ENCODE measurements around the gene CAMK1D.
"Not testable (repeated sequence)": the region's sequence is repeated elsewhere in the genome, so short reads cannot be mapped to it uniquely, and the experiment has no call there.

Gene CAMK1D

GRCh38 chr10:12348870-12349628 lies at the start of gene CAMK1D:
Gene CAMK1D, plus strand, starts transcription at chr10:12349547.
- peak within 1 kb of the TSS; percentile 88 for H3K27ac ChIP-seq (ENCODE audit: low read depth, low read length)

GRCh38 chr10:12301036-12301435 lies 48.3 kb upstream of the CAMK1D start:
- not testable (repeated sequence) for H3K36me3 ChIP-seq (ENCODE audit: control insufficient read depth, low read length); H3K9me3 ChIP-seq (ENCODE audit: control insufficient read depth, insufficient read depth, low read length); H4K20me1 ChIP-seq (ENCODE audit: control insufficient read depth, insufficient read depth, low read depth, low read length); H3K27ac ChIP-seq (ENCODE audit: low read depth, low read length); H3K79me2 ChIP-seq (ENCODE audit: control insufficient read depth, low read length); H3F3A ChIP-seq (ENCODE audit: control insufficient read depth, insufficient read depth); H3K9me2 ChIP-seq (replicated peaks; ENCODE audit: control insufficient read depth, low read length); H3K27me3 ChIP-seq (ENCODE audit: control insufficient read depth, low read length); H3K4me2 ChIP-seq (ENCODE audit: low read length); H3K4me3 ChIP-seq (ENCODE audit: low read length); H3K4me1 ChIP-seq (ENCODE audit: control insufficient read depth, low read length)

More at GRCh38 chr10:12348870-12349628, at the start of gene CAMK1D:
- Histone ChIP-seq H3F3A (ENCODE audit: control insufficient read depth, insufficient read depth) (peaks cover 32% of the 10 kb centered on the region), H3K9me3 (ENCODE audit: control insufficient read depth, insufficient read depth, low read length) (no peaks in the 10 kb centered on the region), H3K4me2 (ENCODE audit: low read length) (peak within 1 kb of the TSS; percentile 98), H3K9me2 (replicated peaks; ENCODE audit: control insufficient read depth, low read length) (no peaks in the 10 kb centered on the region), H3K36me3 (ENCODE audit: control insufficient read depth, low read length) (peaks cover 29% of the 10 kb centered on the region), H3K27me3 (ENCODE audit: control insufficient read depth, low read length) (no peaks in the 10 kb centered on the region), H4K20me1 (ENCODE audit: control insufficient read depth, insufficient read depth, low read depth, low read length) (peaks cover 13% of the 10 kb centered on the region; the same call in 1 of the 2 replicates), H3K79me2 (ENCODE audit: control insufficient read depth, low read length) (peaks cover 47% of the 10 kb centered on the region), H3K4me1 (ENCODE audit: control insufficient read depth, low read length) (peaks cover 78% of the 10 kb centered on the region), H3K4me3 (ENCODE audit: low read length) (peak within 1 kb of the TSS; percentile 98)
- TF ChIP-seq, protein P1, sequence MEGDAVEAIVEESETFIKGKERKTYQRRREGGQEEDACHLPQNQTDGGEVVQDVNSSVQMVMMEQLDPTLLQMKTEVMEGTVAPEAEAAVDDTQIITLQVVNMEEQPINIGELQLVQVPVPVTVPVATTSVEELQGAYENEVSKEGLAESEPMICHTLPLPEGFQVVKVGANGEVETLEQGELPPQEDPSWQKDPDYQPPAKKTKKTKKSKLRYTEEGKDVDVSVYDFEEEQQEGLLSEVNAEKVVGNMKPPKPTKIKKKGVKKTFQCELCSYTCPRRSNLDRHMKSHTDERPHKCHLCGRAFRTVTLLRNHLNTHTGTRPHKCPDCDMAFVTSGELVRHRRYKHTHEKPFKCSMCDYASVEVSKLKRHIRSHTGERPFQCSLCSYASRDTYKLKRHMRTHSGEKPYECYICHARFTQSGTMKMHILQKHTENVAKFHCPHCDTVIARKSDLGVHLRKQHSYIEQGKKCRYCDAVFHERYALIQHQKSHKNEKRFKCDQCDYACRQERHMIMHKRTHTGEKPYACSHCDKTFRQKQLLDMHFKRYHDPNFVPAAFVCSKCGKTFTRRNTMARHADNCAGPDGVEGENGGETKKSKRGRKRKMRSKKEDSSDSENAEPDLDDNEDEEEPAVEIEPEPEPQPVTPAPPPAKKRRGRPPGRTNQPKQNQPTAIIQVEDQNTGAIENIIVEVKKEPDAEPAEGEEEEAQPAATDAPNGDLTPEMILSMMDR (IDR thresholded peaks at IDR 0.05; ENCODE audit: low read depth, low read length, poor library complexity, severe bottlenecking) = peak; percentile 47
- no peak for TF ChIP-seq EZH2phosphoT487 (IDR thresholded peaks at IDR 0.05; ENCODE audit: borderline replicate concordance, low read length)

- TF ChIP-seq, protein P1 (IDR thresholded peaks at IDR 0.05; ENCODE audit: low read depth, low read length, poor library complexity, severe bottlenecking) = no peak
- no peak for TF ChIP-seq EZH2phosphoT487 (IDR thresholded peaks at IDR 0.05; ENCODE audit: borderline replicate concordance, low read length)
- no peaks in the 10 kb centered on the region for H3K79me2 ChIP-seq (ENCODE audit: control insufficient read depth, low read length)
- peaks cover 3% of the 10 kb centered on the region; the same call in 1 of the 2 replicates for H3K4me1 ChIP-seq (ENCODE audit: control insufficient read depth, low read length)
- H3K4me3 ChIP-seq (ENCODE audit: low read length) = no peak overlapping the region
- no peaks in the 10 kb centered on the region for H3K9me2 ChIP-seq (replicated peaks; ENCODE audit: control insufficient read depth, low read length)
- H3F3A ChIP-seq (ENCODE audit: control insufficient read depth, insufficient read depth) = no peaks in the 10 kb centered on the region
- no peak overlapping the region for H3K4me2 ChIP-seq (ENCODE audit: low read length)
- H4K20me1 ChIP-seq (ENCODE audit: control insufficient read depth, insufficient read depth, low read depth, low read length) = no peaks in the 10 kb centered on the region
- H3K27me3 ChIP-seq (ENCODE audit: control insufficient read depth, low read length) = 0 out of 2 replicates have a peak, but pooled peaks cover 2% of the 10 kb centered on the region
- H3K27ac ChIP-seq (ENCODE audit: low read depth, low read length) = no peak overlapping the region
- no peaks in the 10 kb centered on the region; the same call in 1 of the 2 replicates for H3K9me3 ChIP-seq (ENCODE audit: control insufficient read depth, insufficient read depth, low read length)
- no peaks in the 10 kb centered on the region for H3K36me3 ChIP-seq (ENCODE audit: control insufficient read depth, low read length)
Measured at GRCh38 chr10:12308057-12308456, 41.3 kb upstream of the CAMK1D start.

GRCh38 chr10:12308736-12309375 lies 40.5 kb upstream of the CAMK1D start:
- TF ChIP-seq, protein P1 (IDR thresholded peaks at IDR 0.05; ENCODE audit: low read depth, low read length, poor library complexity, severe bottlenecking) = no peak
- no peak for TF ChIP-seq EZH2phosphoT487 (IDR thresholded peaks at IDR 0.05; ENCODE audit: borderline replicate concordance, low read length)
- Histone ChIP-seq H4K20me1 (ENCODE audit: control insufficient read depth, insufficient read depth, low read depth, low read length) (no peaks in the 10 kb centered on the region), H3F3A (ENCODE audit: control insufficient read depth, insufficient read depth) (no peaks in the 10 kb centered on the region), H3K4me3 (ENCODE audit: low read length) (no peak overlapping the region), H3K9me3 (ENCODE audit: control insufficient read depth, insufficient read depth, low read length) (no peaks in the 10 kb centered on the region; the same call in 1 of the 2 replicates), H3K79me2 (ENCODE audit: control insufficient read depth, low read length) (no peaks in the 10 kb centered on the region), H3K4me1 (ENCODE audit: control insufficient read depth, low read length) (peaks cover under 1% of the 10 kb centered on the region; the same call in 1 of the 2 replicates), H3K36me3 (ENCODE audit: control insufficient read depth, low read length) (no peaks in the 10 kb centered on the region), H3K27me3 (ENCODE audit: control insufficient read depth, low read length) (0 out of 2 replicates have a peak, but pooled peaks cover 2% of the 10 kb centered on the region), H3K4me2 (ENCODE audit: low read length) (no peak overlapping the region), H3K27ac (ENCODE audit: low read depth, low read length) (no peak overlapping the region), H3K9me2 (replicated peaks; ENCODE audit: control insufficient read depth, low read length) (no peaks in the 10 kb centered on the region)

DNA sequence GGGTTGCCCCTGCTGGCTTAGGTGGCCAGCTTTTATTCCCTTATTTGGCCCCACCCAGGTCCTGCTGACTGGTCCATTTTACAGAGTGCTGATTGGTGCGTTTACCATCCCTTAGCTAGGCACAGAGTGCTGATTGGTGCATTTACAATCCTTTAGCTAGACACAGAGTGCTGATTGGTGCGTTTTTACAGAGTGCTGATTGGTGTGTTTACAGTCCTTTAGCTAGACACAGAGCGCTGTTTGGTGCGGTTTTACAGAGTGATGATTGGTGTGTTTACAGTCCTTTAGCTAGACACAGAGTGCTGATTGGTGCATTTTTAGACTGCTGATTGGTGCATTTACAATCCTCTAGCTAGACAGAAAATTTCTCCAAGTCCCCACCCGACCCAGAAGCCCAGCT lies 39.6 kb upstream of the CAMK1D start:
- H3K9me3 ChIP-seq (ENCODE audit: control insufficient read depth, insufficient read depth, low read length); H3K4me2 ChIP-seq (ENCODE audit: low read length); H3K79me2 ChIP-seq (ENCODE audit: control insufficient read depth, low read length); H3F3A ChIP-seq (ENCODE audit: control insufficient read depth, insufficient read depth); H3K27ac ChIP-seq (ENCODE audit: low read depth, low read length); H3K36me3 ChIP-seq (ENCODE audit: control insufficient read depth, low read length); H3K4me3 ChIP-seq (ENCODE audit: low read length); H3K27me3 ChIP-seq (ENCODE audit: control insufficient read depth, low read length); H3K4me1 ChIP-seq (ENCODE audit: control insufficient read depth, low read length); H4K20me1 ChIP-seq (ENCODE audit: control insufficient read depth, insufficient read depth, low read depth, low read length); H3K9me2 ChIP-seq (replicated peaks; ENCODE audit: control insufficient read depth, low read length): not testable (repeated sequence)

Measured in DOHH2 (cell line).